PC-9 (cell line): ENCODE measurements around the gene PLOD2.

Source experiments
- EZH2 ChIP-seq: fragments of 200-600 bp; sonication (generic); IDR thresholded peaks from 2 replicates; pipeline ENCODE4 v1.8.0; 2017; ENCODE audit warnings: antibody characterized with exemption, low read depth
- TF ChIP-seq, protein P1 (sequence below): fragments of 200-600 bp; sonication (generic); conservative IDR thresholded peaks from 2 replicates; pipeline ENCODE4 v1.6.1; 2017; ENCODE audit warnings: mixed run types, antibody characterized with exemption, mild to moderate bottlenecking, moderate library complexity

DNA sequence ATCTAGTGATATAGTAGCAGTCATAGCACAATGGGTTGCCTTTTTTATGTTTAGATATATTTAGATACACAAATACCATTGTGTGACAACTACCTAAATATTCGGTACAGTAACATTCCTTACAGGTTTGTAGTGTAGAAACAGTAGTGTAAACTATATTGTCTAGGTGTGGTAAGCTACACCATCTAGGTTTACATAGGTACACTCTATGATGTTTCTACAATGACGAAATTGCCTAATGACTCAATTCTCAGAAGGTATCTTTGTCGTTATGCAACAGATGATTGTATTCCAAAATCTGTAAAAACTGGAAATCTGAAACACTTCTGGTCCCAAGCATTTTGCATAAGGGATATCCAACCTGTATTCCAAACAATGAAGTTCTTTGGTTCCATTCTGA is 24.3 kb downstream of the PLOD2 start:
- TF ChIP-seq, protein P1, sequence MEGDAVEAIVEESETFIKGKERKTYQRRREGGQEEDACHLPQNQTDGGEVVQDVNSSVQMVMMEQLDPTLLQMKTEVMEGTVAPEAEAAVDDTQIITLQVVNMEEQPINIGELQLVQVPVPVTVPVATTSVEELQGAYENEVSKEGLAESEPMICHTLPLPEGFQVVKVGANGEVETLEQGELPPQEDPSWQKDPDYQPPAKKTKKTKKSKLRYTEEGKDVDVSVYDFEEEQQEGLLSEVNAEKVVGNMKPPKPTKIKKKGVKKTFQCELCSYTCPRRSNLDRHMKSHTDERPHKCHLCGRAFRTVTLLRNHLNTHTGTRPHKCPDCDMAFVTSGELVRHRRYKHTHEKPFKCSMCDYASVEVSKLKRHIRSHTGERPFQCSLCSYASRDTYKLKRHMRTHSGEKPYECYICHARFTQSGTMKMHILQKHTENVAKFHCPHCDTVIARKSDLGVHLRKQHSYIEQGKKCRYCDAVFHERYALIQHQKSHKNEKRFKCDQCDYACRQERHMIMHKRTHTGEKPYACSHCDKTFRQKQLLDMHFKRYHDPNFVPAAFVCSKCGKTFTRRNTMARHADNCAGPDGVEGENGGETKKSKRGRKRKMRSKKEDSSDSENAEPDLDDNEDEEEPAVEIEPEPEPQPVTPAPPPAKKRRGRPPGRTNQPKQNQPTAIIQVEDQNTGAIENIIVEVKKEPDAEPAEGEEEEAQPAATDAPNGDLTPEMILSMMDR = no peak
- no peak for TF ChIP-seq EZH2
